CD4-positive, alpha-beta T cell treated with Interleukin-17A for 1 hour (primary cell): ENCODE results near the gene DCTD.
"Not testable (repeated sequence)": the region's sequence is repeated elsewhere in the genome, so short reads cannot be mapped to it uniquely, and the experiment has no call there.

Experiments
- DNase-seq: peaks from one replicate; pipeline ENCODE4 v3.0.0-alpha.2; 2020

DCTD gene

GRCh38 chr4:182920676-182921075, 3.5 kb upstream of the DCTD start:
- no peak for DNase-seq

- DNase-seq, result peak; percentile 69
Observed at GRCh38 chr4:182918791-182919302, 1.7 kb upstream of the DCTD start.

- DNase-seq, result no peak
Observed at GRCh38 chr4:182918044-182918607, 940 bp upstream of the DCTD start.

- DNase-seq, result peak; percentile 13
Observed at GRCh38 chr4:182916483-182917181, 554 bp downstream of the DCTD start.

- DNase-seq, result no peak
Observed at GRCh38 chr4:182914357-182914756, 2.8 kb downstream of the DCTD start.

- no peak for DNase-seq
Observed at GRCh38 chr4:182913621-182914020, 3.6 kb downstream of the DCTD start.

GRCh38 chr4:182913036-182913435, 4.2 kb downstream of the DCTD start:
- DNase-seq, result no peak

GRCh38 chr4:182908124-182908523, 9.1 kb downstream of the DCTD start:
- DNase-seq, result no peak

GRCh38 chr4:182907396-182907795, 9.8 kb downstream of the DCTD start:
- DNase-seq, result no peak

- DNase-seq, result no peak
Observed at GRCh38 chr4:182906786-182907185, 10.4 kb downstream of the DCTD start.

- no peak for DNase-seq
Observed at GRCh38 chr4:182905038-182905437, 12.1 kb downstream of the DCTD start.

GRCh38 chr4:182904211-182904761, 12.9 kb downstream of the DCTD start:
- no peak for DNase-seq

- no peak for DNase-seq
Observed at GRCh38 chr4:182903013-182903412, 14.2 kb downstream of the DCTD start.

- no peak for DNase-seq
Observed at GRCh38 chr4:182901337-182901736, 15.8 kb downstream of the DCTD start.

GRCh38 chr4:182900021-182900420, 17.2 kb downstream of the DCTD start:
- not testable (repeated sequence) for DNase-seq

- no peak for DNase-seq
Observed at GRCh38 chr4:182898479-182898799, 18.7 kb downstream of the DCTD start.

GRCh38 chr4:182897601-182898478, 19.3 kb downstream of the DCTD start:
- DNase-seq, result no peak

- no peak for DNase-seq
Observed at GRCh38 chr4:182896421-182896820, 20.8 kb downstream of the DCTD start.

- no peak for DNase-seq
Observed at GRCh38 chr4:182895791-182896292, 21.3 kb downstream of the DCTD start.

GRCh38 chr4:182894681-182895275, 22.4 kb downstream of the DCTD start:
- no peak for DNase-seq

GRCh38 chr4:182893474-182894080, 23.6 kb downstream of the DCTD start:
- DNase-seq, result no peak

GRCh38 chr4:182893047-182893446, 24.1 kb downstream of the DCTD start:
- no peak for DNase-seq
